Right lobe of liver (tissue), 4 donors: ENCODE measurements around the gene RHEX.

Experiments
- CTCF ChIP-seq, 4 donors: fragments of 200-600 bp in 3 of 4; fragments of 450-650 bp in 1 of 4; IDR thresholded peaks; one replicate each; pipeline versions ENCODE4 v1.5.1 to v1.8.0; 2016 to 2022; ENCODE audit warnings: antibody characterized with exemption in 4 of 4, mild to moderate bottlenecking in 2 of 4
- POLR2A ChIP-seq: fragments of 450-650 bp; IDR thresholded peaks from one replicate; pipeline ENCODE4 v1.6.1; 2017; ENCODE audit warnings: antibody characterized with exemption, mild to moderate bottlenecking
- donor health status: DM: no; HTN: no; CAD: no.
- donor health status: DM: no; HTN: no; CAD: no.
- donor health status: DM: no; HTN: yes; CAD: no.

GRCh38 chr1:206032380-206033140 is 20.4 kb upstream of the RHEX start:
- TF ChIP-seq POLR2A (no peak), CTCF (IDR thresholded peaks at IDR 0.05) (no peak)
